CD4-positive, alpha-beta T cell treated with Interleukin-17A for 1 hour (primary cell): ENCODE results near the gene NAV3.

Source experiments
- DNase-seq: peaks from one replicate; pipeline ENCODE4 v3.0.0-alpha.2; 2020

Gene NAV3

GRCh38 chr12:77938301-77938700 is 107.6 kb downstream of the NAV3 start:
- no peak for DNase-seq

- DNase-seq: no peak
Measured at GRCh38 chr12:77940011-77940423, 109.3 kb downstream of the NAV3 start.

- DNase-seq: no peak
Measured at GRCh38 chr12:77940567-77940966, 109.9 kb downstream of the NAV3 start.

- DNase-seq: no peak
Measured at GRCh38 chr12:77941401-77941800, 110.7 kb downstream of the NAV3 start.

- no peak for DNase-seq
Measured at GRCh38 chr12:77943466-77943865, 112.8 kb downstream of the NAV3 start.

GRCh38 chr12:77946541-77947061 is 115.9 kb downstream of the NAV3 start:
- no peak for DNase-seq

GRCh38 chr12:77947330-77947729 is 116.6 kb downstream of the NAV3 start:
- no peak for DNase-seq

GRCh38 chr12:77947746-77948145 is 117.1 kb downstream of the NAV3 start:
- no peak for DNase-seq

GRCh38 chr12:77949943-77950342 is 119.2 kb downstream of the NAV3 start:
- no peak for DNase-seq

- no peak for DNase-seq
Measured at GRCh38 chr12:77953528-77954205, 123.0 kb downstream of the NAV3 start.

- no peak for DNase-seq
Measured at GRCh38 chr12:77954206-77954555, 123.5 kb downstream of the NAV3 start.

- no peak for DNase-seq
Measured at GRCh38 chr12:77957062-77957461, 126.4 kb downstream of the NAV3 start.

- no peak for DNase-seq
Measured at GRCh38 chr12:77963576-77964178, 133.0 kb downstream of the NAV3 start.

GRCh38 chr12:77965790-77966189 is 135.1 kb downstream of the NAV3 start:
- DNase-seq: no peak

GRCh38 chr12:77968021-77968420 is 137.3 kb downstream of the NAV3 start:
- no peak for DNase-seq

- no peak for DNase-seq
Measured at GRCh38 chr12:77968571-77968970, 137.9 kb downstream of the NAV3 start.

- DNase-seq: no peak
Measured at GRCh38 chr12:77973579-77973978, 142.9 kb downstream of the NAV3 start.

- DNase-seq: no peak
Measured at GRCh38 chr12:77974645-77975044, 144.0 kb downstream of the NAV3 start.

GRCh38 chr12:77979597-77980250 is 149.0 kb downstream of the NAV3 start:
- no peak for DNase-seq

- no peak for DNase-seq
Measured at GRCh38 chr12:77980782-77981181, 150.1 kb downstream of the NAV3 start.

GRCh38 chr12:77983859-77984258 is 153.2 kb downstream of the NAV3 start:
- DNase-seq: no peak

- DNase-seq: no peak
Measured at GRCh38 chr12:77992760-77993159, 162.1 kb downstream of the NAV3 start.

- no peak for DNase-seq
Measured at GRCh38 chr12:77993658-77994057, 163.0 kb downstream of the NAV3 start.
